NCI-H187 treated with DMSO at 0.1 percent for 48 hours (cell line): Measurements from ENCODE around the gene CA4.
A peak's percentile ranks its signal among the peaks of the same experiment; 100 is the strongest.

ENCODE experiments used
- DNase-seq: peaks from one replicate; lab custom pipeline; 2025; lab: John Stamatoyannopoulos, UW

CA4 gene

DNA sequence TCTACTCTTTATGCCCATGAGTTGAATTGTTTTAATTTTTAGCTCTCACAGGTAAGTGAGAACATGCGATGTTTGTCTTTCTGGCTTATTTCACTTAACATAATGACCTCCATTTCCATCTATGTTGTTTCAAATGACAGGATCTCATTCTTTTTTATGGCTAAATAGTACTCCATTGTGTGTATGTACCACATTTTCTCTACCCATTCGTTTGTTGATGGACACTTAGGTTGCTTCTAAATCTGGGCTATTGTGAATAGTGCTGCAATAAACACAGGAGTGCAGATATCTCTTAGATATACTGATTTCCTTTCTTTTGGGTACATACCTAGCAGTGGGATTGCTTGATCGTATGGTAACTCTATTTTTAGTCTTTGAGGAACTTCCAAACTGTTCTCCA, 19.3 kb upstream of the CA4 start:
- DNase-seq: no peak

DNA sequence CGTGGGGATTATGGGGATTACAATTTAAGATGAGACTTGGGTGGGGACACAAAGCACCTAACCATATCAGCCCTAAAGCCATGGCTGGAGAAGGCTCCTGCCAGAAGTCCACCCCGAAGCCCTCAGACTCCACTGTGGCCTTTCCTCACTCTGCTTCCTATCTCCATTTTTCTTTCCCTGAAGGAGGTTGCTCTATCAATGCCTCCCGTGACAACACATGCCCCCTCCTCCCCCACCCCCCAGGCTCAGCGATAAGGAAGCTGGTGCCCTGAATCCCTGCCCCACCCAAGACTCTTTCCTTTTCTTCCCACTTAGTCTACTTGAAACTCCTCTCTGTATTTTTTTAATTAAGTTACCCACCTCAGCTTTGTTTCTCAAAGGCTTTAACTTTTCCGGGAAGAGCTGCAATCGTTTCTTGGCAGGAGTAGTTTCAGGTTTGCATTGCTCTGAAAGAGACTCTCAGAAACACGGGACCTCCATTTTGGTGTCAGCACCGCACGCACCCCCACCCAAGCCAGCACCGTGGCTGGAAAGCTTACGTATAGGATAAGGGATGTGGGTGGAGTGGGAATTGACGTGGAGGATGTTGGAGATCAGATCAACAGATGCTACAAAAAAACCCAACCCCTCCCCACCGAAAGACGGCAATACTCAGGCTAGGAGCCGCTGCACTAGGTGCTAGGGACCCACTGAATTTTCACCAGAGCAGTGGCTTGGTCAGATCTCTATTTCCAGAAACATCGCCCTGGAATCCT, 15.2 kb upstream of the CA4 start:
- no peak for DNase-seq

DNA sequence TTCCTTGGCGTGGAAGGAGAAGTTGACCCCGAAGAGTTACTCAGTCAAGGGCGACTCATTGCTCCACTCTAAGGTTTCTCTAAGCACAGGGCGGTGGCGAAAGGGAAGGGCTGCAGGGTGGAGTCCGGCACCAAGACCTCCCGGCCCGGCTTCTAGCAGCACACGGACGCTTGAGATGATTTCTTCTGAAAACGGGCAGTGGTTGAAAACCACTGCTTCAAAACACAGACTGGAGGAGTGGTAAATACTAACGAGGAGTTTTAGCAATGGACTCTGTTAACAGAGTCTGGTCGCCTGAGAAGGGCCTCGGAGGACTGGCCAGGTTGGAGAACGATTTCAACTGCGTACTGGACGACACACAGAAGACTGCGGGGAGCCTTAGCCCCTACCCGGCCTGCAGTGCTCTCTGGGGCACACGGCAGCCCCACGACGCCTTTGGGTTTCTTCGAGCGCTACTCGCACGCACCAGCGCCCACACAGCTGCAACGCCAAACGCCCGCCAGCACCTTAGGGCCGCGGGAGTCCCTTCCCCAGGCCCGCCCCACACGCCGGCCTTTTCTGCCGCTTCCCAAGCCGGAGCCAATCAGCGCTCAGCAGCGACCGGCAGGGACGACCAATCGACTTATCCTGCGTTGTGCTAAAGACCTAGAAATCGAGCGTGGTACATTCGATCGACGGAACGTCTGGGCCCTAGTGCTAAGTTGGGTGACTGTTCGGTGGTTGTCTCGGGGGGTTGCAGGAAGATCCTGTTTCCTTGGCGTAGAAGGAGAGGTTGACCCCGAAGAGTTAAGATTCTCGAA, 14.4 kb upstream of the CA4 start:
- DNase-seq: peak; percentile 73

DNA sequence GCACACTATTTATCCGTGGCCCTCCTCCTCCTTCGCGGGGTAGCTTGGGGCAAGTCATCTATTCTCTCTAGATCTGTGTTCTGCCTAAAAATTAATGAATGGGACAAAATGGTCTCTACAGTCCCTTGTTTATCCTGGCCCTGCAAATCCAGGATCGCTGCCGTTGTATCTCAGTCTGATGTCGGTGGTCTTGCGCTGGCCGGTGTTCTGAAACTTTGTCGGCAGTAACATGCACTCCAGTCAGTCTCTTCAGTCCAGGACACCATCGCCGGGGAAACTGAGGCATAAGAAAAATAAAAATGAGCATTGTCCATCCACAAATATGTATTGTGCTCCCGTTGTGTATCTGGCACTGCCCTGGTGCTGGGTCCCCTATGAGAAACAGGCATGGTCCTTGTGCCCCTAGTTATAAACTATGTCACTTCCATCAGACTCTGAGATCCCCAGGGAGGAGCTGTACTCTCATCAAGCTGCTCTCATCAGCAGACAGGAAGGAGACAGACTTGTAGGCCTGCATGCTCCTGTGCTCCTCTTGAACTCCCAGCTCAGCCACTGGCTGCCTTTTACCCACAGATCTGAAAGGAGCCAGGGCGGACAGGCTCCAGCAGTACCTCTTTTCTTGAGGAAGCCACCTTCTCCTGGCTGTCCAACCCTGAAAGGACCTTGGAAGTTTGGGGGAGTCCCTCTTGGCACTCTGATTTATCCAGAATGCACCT, 13.7 kb upstream of the CA4 start:
- no peak for DNase-seq

DNA sequence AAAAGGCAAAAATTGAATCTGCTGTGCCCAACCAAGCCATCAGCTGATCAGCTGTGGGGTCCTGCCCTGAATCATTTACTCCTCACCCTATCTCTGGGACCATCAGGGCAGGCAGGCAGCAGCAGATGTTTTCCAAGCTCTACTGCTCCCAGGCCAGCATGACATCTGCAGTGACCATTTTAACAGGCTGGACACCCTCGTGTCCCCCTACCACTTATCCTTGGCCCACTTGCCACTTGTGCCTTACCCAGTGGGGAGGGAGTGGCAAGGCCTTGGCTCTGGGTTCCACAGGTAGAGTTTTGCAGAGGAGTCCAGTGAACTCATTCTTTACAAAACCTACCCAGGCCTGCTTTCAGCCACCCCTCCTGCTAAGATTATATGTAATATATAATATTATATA, 12.0 kb upstream of the CA4 start:
- DNase-seq: no peak

DNA sequence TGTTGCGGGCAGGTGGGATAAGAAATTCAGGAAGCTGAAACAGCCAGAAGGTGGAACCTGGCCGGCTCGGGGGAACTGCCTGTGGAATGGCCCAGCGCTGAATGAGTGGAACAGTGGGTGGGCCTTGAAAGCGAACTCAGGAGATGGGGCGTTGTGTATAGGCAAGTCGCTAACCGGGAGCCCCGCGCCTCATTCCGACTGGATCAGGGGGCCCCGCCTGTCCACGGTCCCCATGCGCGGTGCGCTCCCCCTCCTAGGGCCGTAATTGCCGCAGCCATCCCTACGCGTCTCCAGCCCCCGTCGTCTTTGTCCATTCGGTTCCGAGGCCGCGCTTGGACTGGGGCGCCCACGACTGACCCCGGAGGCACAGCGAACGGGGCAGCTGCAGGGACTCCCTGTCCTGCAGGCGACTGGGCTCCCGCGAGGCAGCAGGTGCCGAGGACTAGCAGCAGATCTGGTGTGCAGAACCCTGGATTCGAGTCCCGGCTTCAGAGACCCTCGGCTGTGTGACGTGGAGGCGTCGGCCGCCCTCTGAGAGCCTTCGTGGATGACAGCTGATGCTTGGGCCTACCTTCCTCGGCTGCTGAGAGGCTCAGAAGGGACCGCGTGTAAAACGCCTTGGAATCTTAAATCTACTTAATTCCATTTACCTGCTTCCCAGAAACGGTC, 10.9 kb upstream of the CA4 start:
- no peak for DNase-seq

DNA sequence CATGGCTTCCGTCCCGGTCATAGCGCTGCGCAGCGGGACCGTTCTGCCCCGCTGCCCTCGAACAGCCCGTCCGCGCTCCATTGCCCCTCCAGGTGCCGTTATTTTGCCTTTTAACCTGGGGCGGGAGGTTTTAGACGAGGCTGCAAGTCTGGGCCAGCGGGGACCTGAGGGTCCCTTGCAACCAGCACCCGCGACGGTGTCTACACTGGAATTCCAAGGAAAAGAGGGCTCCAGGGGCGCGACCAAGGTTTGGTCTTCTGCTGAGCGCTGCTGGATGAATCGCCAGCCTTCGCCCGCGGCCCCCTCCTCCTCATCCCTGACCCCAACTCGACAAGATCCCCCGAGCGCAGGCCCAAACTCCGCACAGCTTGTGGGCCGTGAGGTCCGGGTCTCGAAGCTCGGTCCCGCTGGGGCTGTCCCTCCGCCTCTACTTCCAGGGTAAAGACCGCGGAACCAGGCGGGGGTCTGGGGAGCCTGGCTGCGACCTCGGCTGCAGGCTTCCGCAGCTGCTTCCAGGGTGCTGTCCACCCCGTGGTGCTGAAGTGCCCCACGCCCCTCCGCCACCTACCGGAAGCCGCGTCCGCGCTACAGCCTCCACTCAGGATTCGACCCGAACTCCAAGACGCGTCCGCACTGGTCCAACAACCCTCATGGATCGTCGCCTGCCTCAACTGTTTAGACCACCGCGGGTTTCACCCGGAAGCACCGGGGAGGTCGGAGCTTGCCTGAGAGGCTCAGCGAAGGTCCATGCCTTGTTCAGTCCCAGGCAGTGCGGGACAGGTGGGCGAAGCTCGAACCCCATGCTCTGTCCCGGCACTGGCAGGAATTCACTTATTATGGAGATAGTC, 10.1 kb upstream of the CA4 start:
- DNase-seq: no peak

DNA sequence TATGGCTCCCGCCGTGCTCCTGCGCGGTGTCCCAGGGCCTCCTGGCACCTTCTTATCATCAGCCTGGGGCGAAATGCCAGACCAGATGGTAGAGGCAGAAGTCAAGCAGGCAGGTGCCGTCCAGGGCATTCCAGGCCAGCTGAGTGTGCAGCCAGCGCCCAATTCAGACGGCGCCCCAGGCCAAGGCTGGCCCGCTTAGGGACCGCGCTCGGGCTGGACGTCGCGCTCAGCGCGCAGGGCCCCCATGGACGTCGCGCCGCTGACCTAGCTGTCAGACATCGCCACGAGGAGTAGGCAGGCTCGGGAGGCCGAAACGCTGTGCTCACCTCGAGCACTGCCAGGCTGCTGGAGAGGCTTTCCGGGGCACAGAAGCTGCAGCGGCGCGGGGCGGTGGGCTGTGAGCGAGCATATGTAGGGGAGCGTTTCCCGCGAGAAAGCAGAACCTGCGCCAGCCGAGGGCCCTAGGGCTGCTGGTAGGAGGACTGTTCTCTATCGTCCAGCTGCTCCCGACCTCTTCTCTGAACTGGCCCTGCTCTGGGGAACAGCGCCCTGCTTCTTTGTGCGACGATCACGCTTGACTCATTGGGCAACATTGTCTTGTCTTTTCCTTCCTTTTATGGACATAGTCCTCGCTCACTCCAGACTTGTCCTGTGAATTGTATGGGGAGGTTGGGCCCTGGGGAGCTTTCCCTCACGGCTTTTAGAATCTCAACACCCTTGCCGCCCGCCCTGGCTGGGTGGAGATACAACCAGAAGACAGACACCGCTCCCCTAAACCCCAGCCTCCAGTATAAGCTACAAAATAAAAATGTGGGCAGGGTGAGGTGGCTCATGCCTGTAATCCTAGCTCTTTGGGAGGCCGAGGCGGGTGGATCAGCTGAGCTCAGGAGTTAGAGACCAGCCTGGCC, 8.4 kb upstream of the CA4 start:
- no peak for DNase-seq

DNA sequence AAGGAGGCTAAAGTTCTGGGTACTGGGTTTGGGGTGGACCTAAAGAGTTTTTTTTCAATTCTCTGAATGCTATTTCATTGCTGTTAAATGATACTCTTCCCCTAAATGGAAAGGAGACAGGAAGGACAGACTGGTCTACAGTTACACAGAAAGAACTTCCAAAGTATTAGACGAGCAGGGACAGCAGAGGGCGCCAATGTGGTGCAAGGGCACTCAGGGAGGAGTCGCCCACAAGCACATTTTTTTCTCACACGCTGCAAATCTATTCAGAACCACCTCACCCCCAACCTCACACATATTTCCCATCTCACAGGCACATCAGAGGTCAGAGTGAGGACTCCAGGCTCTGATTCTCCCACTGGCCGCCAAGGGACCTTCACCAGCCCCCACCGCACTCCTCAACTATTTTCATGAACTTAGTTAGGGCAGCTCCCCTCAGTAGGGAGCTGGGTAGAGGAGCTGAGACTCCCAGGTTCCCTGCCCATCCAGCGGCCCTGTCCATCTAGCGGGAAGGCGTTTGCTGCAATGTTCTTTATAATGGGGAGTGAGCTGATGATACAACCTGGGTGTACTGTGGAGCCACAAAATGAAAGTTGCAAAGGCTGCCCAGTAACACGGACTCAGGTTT, 6.8 kb upstream of the CA4 start:
- peak; percentile 19 for DNase-seq

DNA sequence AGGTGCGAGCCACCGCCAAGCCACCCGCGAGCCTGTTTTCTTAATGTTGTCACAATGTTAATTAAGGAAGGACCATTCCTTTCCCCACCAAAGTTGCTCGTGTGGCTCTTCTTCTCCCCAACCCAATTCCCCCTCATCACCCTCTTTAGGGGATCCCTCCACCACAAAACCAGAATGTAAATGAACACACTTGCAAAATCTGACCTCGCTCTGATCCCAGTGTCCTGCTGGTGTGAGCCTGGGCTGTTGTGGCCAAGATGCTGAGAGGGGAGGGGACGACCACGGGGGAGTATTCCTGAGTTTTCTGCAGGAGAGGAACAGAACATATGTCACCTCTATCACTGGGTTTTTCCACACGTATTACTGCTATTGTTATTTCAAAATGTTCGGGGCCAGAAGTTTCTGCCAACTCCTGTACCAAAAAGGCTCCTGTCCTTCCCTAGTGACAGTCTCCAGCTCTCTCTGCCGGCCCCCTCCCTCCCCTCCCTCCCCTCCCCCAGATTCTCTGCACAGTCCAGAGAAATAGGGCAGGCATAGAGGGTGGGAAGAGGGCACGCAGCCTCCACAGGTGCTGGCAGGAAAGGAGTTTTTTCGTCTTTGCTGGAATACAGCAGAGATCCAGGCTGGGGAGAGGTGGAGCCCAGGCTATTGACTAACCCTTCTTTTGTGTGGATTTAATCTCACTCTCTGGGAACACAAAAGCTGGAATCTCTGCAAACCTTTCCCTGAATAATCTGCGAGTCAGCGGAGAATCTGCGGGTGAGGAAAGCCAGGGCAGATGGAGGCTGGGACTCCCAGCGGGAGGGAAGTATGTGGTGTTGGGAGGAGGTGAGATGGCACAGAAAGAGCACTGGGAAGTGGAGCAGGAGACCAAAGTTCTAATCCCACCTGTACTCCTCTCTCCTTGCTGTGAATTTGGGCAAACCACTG, 4.5 kb upstream of the CA4 start:
- no peak for DNase-seq

DNA sequence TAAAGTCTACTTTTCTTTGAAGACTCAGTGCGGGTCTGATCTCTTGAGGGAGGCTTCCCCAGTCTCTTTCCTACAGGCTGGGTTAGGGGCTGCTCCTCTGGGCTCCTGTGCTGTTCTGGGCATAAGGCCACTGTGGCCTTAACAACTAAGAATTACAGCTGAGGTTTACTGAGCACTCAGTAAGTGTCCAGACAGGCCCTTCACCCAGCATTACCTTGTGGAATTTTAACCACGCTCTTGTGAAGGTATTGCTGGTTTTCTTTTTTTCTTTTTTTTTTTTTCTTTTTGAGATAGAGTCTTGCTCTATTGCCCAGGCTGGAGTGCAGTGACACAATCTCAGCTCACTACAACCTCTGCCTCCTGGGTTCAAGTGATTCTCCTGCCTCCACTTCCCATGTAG, 3.6 kb upstream of the CA4 start:
- no peak for DNase-seq

DNA sequence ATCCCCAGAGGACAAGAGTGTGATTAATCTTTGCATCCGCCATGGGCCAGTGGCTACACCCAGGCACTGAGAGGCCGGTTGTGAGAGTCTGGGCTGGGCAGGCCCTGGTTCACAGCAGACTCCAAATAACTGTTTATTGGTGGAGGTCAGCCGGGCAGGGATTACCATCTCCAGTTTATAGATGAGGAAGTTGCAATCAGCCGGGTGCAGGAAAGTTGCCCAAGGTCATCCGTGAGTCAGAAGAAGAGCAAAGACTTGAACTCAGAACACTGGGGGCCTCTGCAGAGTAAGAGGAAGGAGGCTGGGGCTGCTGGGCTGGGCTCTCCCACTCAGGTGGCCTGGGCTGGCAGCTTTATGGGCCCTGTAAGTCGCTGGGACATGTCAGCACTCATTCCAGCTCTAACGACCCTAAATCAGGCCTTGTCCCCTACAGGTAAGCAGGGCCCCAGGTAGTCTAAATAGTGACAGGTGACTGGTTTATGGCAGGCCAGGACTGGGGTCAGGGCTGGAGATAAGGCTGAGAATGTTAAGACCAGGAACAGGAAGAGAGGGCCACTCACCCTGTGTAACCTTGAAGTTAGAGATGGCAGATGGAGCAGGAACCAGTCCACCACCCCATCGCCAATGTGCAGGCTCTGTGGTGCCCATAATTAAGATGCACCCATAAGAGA, 2.1 kb upstream of the CA4 start:
- DNase-seq: no peak

DNA sequence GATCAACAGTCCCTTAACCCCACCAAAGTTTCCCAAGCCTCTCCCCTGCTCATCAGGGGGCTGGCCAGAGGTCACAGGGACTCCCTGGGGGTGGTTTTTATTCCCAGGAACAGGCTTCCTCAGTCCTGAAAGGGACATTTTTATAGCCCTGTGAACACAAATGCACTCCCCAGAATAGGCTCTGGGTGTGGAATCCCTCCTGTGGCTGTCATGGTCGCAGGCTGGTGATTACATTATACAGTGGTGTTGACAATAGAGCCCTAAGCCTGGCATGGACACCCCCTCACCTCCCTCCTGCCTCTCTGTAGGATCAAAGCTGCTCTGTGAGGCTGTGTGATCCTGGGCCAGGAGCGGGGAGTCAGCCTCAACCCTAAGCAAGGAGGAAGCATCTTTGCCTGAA, 1.4 kb upstream of the CA4 start:
- no peak for DNase-seq

DNA sequence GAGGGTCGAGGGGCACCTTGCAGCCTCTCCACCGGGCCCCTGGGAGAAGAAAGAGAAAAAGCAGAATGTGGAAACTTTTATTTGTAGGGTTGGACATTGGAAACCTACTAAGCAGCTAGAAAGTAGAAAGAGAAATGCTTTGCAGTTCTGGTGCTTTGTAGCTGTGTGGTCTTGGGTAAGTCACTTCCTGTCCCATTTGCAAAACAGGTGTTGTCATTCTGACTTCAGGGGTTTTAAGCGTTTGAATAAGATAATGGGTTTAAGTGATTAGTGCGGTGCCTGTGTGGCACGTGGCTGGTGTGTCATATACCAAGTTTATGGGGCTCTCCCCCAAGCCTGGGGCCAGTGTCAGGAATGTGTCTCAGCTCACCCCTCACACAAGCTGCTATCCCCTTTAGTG, 1.6 kb downstream of the CA4 start:
- DNase-seq: no peak

DNA sequence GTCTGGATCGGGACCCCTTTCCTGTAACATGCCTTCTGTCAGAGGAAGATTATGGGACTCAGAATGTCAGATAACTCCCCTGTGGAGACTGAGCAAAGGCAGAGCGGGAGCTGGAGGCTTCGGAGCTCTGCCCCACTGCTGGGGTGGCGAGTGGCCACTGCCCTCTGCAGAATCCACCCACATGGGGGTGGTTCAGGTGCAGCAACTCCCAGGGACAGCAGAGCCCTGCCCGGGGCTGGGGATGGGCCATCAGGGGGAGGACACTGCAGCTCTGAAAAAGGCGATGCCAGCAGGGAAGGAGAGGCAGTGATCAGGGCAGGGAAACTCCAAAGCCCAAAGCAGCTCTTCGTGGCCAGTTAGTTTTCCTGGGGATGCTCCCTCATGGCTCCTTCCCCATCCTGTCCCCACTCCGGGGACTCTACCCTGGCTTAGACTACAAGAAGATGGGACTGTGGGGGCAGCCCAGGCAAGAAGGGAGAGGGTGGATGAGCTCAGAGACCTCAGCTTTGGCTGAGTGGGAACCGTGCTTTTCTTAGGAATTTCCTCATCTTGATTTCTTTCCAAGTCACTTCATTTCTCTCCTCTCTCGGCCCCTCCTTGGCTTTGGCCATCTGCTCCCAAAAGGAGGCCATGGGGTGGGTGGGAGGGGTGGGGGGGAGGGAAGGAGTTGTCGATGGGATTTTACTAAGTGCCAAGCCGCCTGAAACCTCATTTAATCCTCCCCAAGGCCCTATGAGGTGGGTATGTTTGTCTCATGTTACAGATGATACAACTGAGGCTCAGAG, 4.0 kb downstream of the CA4 start:
- no peak for DNase-seq

DNA sequence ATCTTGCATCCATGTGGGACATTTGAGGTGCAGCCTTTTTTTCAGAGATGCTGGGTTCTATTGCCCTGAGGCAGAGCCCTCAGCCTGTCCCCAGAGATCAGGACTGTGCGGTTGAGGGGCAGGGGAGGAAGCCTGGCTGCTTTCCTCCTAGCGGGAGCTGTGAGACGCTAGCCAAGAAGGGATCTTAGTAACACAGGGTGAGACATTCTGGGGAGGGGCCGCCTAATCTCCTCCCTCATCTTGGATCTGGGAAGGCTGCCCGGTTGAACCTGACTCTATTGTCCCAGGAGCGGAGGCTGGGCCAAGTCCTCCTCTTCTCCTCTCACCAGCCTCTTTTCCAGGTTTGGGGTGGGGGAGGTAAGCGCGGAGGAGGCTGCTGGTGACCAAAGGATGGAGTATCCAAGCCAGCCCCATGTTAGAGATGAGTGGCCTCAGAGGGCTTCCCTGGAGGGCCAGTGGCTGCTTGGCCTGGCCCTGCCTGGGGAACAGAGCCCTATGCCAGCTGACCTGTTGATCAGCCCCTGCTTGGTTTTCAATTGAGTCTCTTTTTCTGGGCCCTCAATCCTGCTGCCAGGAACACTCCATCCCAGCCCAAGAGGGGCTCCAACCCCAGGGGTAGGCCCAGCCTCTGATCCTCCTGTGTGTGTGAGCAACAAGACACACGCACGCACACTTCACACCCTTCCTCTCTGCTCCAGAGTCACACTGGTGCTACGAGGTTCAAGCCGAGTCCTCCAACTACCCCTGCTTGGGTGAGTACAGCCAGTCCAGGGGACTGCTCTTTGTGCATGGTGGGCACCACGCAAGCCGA, 5.0 kb downstream of the CA4 start:
- no peak for DNase-seq

DNA sequence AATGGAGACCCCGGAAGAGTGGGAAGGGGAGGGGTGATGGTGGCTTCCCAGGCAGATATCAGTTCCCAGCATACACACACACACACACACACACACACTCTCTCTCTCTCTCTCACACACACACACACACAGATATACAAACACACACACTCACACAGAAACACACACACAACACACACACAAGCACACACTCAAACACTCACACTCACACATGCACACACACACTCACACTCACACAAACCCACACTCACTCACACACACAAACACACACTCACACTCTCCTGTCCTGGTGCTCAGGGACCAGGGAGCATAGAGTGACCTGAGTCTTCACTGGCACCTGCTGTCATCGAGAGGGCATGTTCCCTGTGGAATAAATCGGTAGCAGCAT, 5.6 kb downstream of the CA4 start:
- no peak for DNase-seq
